GM12878 (cell line): ENCODE measurements around the gene PPM1E. TPM values are rescaled to one million over a fixed set of nuclear protein-coding genes. Genes with fewer than 3 reads are reported as not detected.

Experiments used
- ATAC-seq: fragments of 200-7000 bp; cut with Tn5 transposase; 3 replicates; pipeline ENCODE4 v1.9.1; 2020; ENCODE audit warnings: mild to moderate bottlenecking, moderate library complexity
- BruUV-seq: library from RNA; stranded (reverse); fragments of 400-500 nt; replicated peaks from 2 replicates; lab custom pipeline; 2021; lab: Mats Ljungman, UMichigan
- CTCF ChIA-PET: fragments of 300-600 bp; sonication (Branson Sonifier 250); formaldehyde crosslinking; extraction: SDS; loops from one replicate; lab custom pipeline; 2021; ENCODE audit warnings: inconsistent platforms; lab: Yijun Ruan, JAX
- POLR2A ChIA-PET: fragments of 350-600 bp; formaldehyde crosslinking; extraction: SDS; loops from one replicate; lab custom pipeline; 2021; ENCODE audit warnings: inconsistent platforms; lab: Charles Lee
- RAD21 ChIA-PET: fragments of 300-600 bp; sonication (Branson Sonifier 250); formaldehyde crosslinking; loops from one replicate; lab custom pipeline; 2023; ENCODE audit warnings: antibody characterized with exemption; ENCODE audit not compliant: unreplicated experiment; lab: Charles Lee
- SMC1A ChIA-PET: fragments of 300-600 bp; sonication (Branson Sonifier 250); formaldehyde crosslinking; loops from one replicate; lab custom pipeline; 2023; ENCODE audit not compliant: unreplicated experiment, uncharacterized antibody; lab: Charles Lee
- DNase-seq: peaks from one replicate; pipeline ENCODE4 v3.0.0-alpha.2; 2011; ENCODE audit warnings: low read depth, low spot score
- FAIRE-seq: peaks from 3 replicates; lab custom pipeline; 2011; peaks lifted over from hg19 to GRCh38; lab: Jason Lieb, UNC
- H2AFZ ChIP-seq: 2 replicates; pipeline ENCODE4 v1.6.0; 2011; ENCODE audit warnings: low read depth, low read length, control low read depth; ENCODE audit not compliant: control insufficient read depth
- H3K27ac ChIP-seq: 2 replicates; pipeline ENCODE4 v1.5.1; 2011; ENCODE audit warnings: control low read depth; ENCODE audit not compliant: control insufficient read depth, insufficient read depth
- H3K27me3 ChIP-seq, 2 experiments: replicated peaks in 1 of 2; 2 replicates each; pipeline versions ENCODE4 v1.6.0 to v1.6.1; 2011; ENCODE audit warnings: low read length in 1 of 2; ENCODE audit not compliant: control insufficient read depth in 2 of 2, insufficient read depth in 2 of 2
- H3K36me3 ChIP-seq, 2 experiments: 2 replicates each; pipeline ENCODE4 v1.5.1; 2011; ENCODE audit warnings: low read length in 1 of 2; ENCODE audit not compliant: control insufficient read depth in 2 of 2, insufficient read depth in 2 of 2
- H3K4me1 ChIP-seq: 2 replicates; pipeline ENCODE4 v1.6.1; 2011; ENCODE audit warnings: mild to moderate bottlenecking, low read length, moderate library complexity, mixed read lengths; ENCODE audit not compliant: control insufficient read depth, insufficient read depth
- H3K4me2 ChIP-seq: 2 replicates; pipeline ENCODE4 v1.6.0; 2011; ENCODE audit warnings: control low read depth; ENCODE audit not compliant: control insufficient read depth, insufficient read depth
- H3K4me3 ChIP-seq: fragments of 200-600 bp; sonication (generic); 2 replicates; pipeline ENCODE4 v1.5.1; 2016
- H3K79me2 ChIP-seq: 2 replicates; pipeline ENCODE4 v1.6.0; 2011; ENCODE audit warnings: low read length; ENCODE audit not compliant: control insufficient read depth, insufficient read depth
- H3K9ac ChIP-seq: 2 replicates; pipeline ENCODE4 v1.8.0; 2011; ENCODE audit warnings: low read length, control low read depth, mixed read lengths; ENCODE audit not compliant: control insufficient read depth, insufficient read depth
- H3K9me3 ChIP-seq: replicated peaks from 3 replicates; pipeline ENCODE4 v1.5.1; 2011; ENCODE audit warnings: mild to moderate bottlenecking, low read length; ENCODE audit not compliant: control insufficient read depth, insufficient read depth
- H4K20me1 ChIP-seq: 2 replicates; pipeline ENCODE4 v1.6.0; 2011; ENCODE audit not compliant: control insufficient read depth, insufficient read depth
- CEBPB ChIP-seq, 2 experiments: fragments of 150-350 bp in 1 of 2; IDR thresholded peaks; 2 replicates each; pipeline ENCODE4 v1.6.1; 2012 to 2014; ENCODE audit warnings: low read depth in 2 of 2, low read length in 2 of 2, borderline replicate concordance in 1 of 2, inconsistent platforms in 1 of 2
- ESRRA ChIP-seq: IDR thresholded peaks from 2 replicates; pipeline ENCODE4 v1.6.1; 2012; ENCODE audit warnings: mild to moderate bottlenecking, low read length, improper control_type of control experiment
- HDGF ChIP-seq: fragments of 450-650 bp; IDR thresholded peaks from 2 replicates; pipeline ENCODE4 v1.6.1; 2016; ENCODE audit warnings: antibody characterized with exemption
- IKZF2 ChIP-seq, 2 experiments: fragments of 450-650 bp; IDR thresholded peaks; 2 replicates each; pipeline ENCODE4 v1.6.1; 2017; ENCODE audit warnings: mild to moderate bottlenecking in 2 of 2, moderate library complexity in 2 of 2
- MEF2B ChIP-seq: fragments of 450-650 bp; IDR thresholded peaks from 2 replicates; pipeline ENCODE4 v1.6.1; 2018; ENCODE audit warnings: mild to moderate bottlenecking, moderate library complexity; ENCODE audit not compliant: partially characterized antibody, poor library complexity, severe bottlenecking
- NFYA ChIP-seq: IDR thresholded peaks from 2 replicates; pipeline ENCODE4 v1.6.1; 2011; ENCODE audit warnings: low read depth, mild to moderate bottlenecking, low read length, improper control_type of control experiment, borderline replicate concordance
- POLR2AphosphoS5 ChIP-seq: IDR thresholded peaks from 2 replicates; pipeline ENCODE4 v1.6.1; 2011; ENCODE audit warnings: mild to moderate bottlenecking, low read length, inconsistent platforms
- RBBP5 ChIP-seq: fragments of 200-600 bp; sonication (generic); conservative IDR thresholded peaks from 2 replicates; pipeline ENCODE4 v1.6.1; 2016
- SREBF2 ChIP-seq: IDR thresholded peaks from 2 replicates; pipeline ENCODE4 v1.6.1; 2012; ENCODE audit warnings: mild to moderate bottlenecking, low read length
- SUPT20H ChIP-seq: IDR thresholded peaks from 2 replicates; pipeline ENCODE4 v1.6.1; 2011; ENCODE audit warnings: low read depth, mild to moderate bottlenecking, low read length, moderate library complexity, borderline replicate concordance; ENCODE audit not compliant: control insufficient read depth
- TCF12 ChIP-seq: IDR thresholded peaks from 2 replicates; pipeline ENCODE4 v1.6.1; 2011; ENCODE audit warnings: low read depth, mild to moderate bottlenecking, low read length
- ZNF384 ChIP-seq: IDR thresholded peaks from 2 replicates; pipeline ENCODE4 v1.6.1; 2012; ENCODE audit warnings: low read depth, mild to moderate bottlenecking, low read length, improper control_type of control experiment, borderline replicate concordance
- ZNF622 ChIP-seq: fragments of 450-650 bp; IDR thresholded peaks from 2 replicates; pipeline ENCODE4 v1.6.1; 2017; ENCODE audit warnings: mild to moderate bottlenecking, inconsistent platforms
- WGBS: methylation state at CpG from one replicate; pipeline ENCODE4 v1.1.6; 2016; ENCODE audit warnings: low lambda C conversion rate; ENCODE audit not compliant: insufficient replicate concordance, insufficient coverage; ENCODE audit errors: missing lambda C conversion rate; 5-methylcytosine and 5-hydroxymethylcytosine counted together
- in situ Hi-C: fragments of 300-500 bp; cut with MboI; formaldehyde crosslinking; loops from 9 replicates; pipeline ENCODE4 v1.14.3; 2018; ENCODE audit warnings: mixed read lengths
- intact Hi-C: fragments of 100-400 bp; cut with micrococcal nuclease; formaldehyde crosslinking; loops from one replicate; pipeline ENCODE4 v1.14.2; 2022; ENCODE audit not compliant: unreplicated experiment
- polyA plus RNA-seq, 11 experiments: library from polyadenylated mRNA; depleted of rRNA in 4 of 11; unstranded in 6 of 11; stranded (reverse) in 5 of 11; fragments of >200 nt; fragmentation: Nextera tagmentation in 4 of 11; fragmentation: Illumina TruSeq in 1 of 11; extraction: Ambion mirVana in 4 of 11; extraction: Trizol in 1 of 11; gene quantifications; 1 replicate in 1 of 11; 2 replicates in 10 of 11; pipeline versions ENCODE4 v1.2.1 to v1.2.3, GENCODE V29; 2011 to 2016; ENCODE audit warnings: inconsistent platforms in 2 of 11, missing spikeins in 2 of 11, low read depth in 1 of 11
- total RNA-seq, 4 experiments: library from RNA; depleted of rRNA in 3 of 4; stranded (reverse); fragments of >200 nt in 3 of 4; fragmentation: Illumina TruSeq in 1 of 4; extraction: Trizol in 1 of 4; gene quantifications; 2 replicates each; pipeline versions ENCODE4 v1.2.1 to v1.2.3, GENCODE V29; 2013 to 2021
- TF ChIP-seq, protein P1 (sequence below): IDR thresholded peaks from 2 replicates; pipeline ENCODE4 v1.6.1; 2012; ENCODE audit warnings: low read length, inconsistent platforms
- TF ChIP-seq, protein P2 (sequence below): IDR thresholded peaks from 2 replicates; pipeline ENCODE4 v1.6.1; 2012; ENCODE audit warnings: improper control_type of control experiment, low read depth, low read length; ENCODE audit not compliant: insufficient replicate concordance
- TF ChIP-seq, protein P3 (sequence below): fragments of 450-650 bp; IDR thresholded peaks from 2 replicates; pipeline ENCODE4 v1.6.1; 2016; ENCODE audit warnings: mild to moderate bottlenecking

The PPM1E gene
- total and polyA plus RNA-seq, 10 of the 15 experiments (the other 5 are each of a cell fraction or from before 2014, with no cell fraction given), result 0.07 to 0.28 (median 0.16) TPM

DNA sequence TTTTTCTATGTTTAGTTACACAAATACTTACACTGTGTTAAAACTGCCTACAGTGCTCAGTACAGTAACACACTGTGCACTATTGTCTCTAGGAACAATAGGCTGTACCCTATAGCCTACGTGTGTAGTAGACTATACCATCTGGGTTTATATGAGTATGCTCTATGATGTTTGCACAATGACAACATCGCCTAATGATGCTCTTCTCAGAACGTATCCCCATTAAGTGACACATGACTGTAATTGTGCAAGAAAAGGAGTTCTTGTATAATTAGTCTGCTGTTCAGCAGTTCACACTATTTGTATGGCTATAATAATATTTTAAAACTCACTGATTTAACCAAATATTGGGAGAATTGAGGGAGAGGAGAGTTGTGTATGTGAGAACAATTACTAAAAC is 177.3 kb downstream of the PPM1E start:
- H3K79me2 ChIP-seq, result no peaks in the 10 kb centered on the region
- DNase-seq (no peak), ATAC-seq (no peak), FAIRE-seq (no peak)
- H3K9ac ChIP-seq, result no peak overlapping the region
- H3K4me1 ChIP-seq, result no peaks in the 10 kb centered on the region
- no peak overlapping the region for H3K27ac ChIP-seq
- 30% methylated on average over 3 of the region's 3 CpGs for WGBS
- in situ Hi-C loops (no loop called here), intact Hi-C loops (no loop called here)
- ChIA-PET CTCF (no interaction called here), POLR2A (no interaction called here), SMC1A (no interaction called here), RAD21 (no interaction called here)
- H2AFZ ChIP-seq, result no peak overlapping the region
- H3K4me3 ChIP-seq, result no peak overlapping the region
- H3K4me2 ChIP-seq, result no peak overlapping the region
- H3K9me3 ChIP-seq, result no peaks in the 10 kb centered on the region
- TF ChIP-seq MEF2B, result no peak
- no peak for TF ChIP-seq SUPT20H
- no peak for TF ChIP-seq ESRRA
- TF ChIP-seq, protein P1, sequence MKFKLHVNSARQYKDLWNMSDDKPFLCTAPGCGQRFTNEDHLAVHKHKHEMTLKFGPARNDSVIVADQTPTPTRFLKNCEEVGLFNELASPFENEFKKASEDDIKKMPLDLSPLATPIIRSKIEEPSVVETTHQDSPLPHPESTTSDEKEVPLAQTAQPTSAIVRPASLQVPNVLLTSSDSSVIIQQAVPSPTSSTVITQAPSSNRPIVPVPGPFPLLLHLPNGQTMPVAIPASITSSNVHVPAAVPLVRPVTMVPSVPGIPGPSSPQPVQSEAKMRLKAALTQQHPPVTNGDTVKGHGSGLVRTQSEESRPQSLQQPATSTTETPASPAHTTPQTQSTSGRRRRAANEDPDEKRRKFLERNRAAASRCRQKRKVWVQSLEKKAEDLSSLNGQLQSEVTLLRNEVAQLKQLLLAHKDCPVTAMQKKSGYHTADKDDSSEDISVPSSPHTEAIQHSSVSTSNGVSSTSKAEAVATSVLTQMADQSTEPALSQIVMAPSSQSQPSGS, result no peak
- no peak for TF ChIP-seq POLR2AphosphoS5
- no peak for TF ChIP-seq IKZF2 (IDR thresholded peaks at IDR 0.05)
- TF ChIP-seq, protein P2, sequence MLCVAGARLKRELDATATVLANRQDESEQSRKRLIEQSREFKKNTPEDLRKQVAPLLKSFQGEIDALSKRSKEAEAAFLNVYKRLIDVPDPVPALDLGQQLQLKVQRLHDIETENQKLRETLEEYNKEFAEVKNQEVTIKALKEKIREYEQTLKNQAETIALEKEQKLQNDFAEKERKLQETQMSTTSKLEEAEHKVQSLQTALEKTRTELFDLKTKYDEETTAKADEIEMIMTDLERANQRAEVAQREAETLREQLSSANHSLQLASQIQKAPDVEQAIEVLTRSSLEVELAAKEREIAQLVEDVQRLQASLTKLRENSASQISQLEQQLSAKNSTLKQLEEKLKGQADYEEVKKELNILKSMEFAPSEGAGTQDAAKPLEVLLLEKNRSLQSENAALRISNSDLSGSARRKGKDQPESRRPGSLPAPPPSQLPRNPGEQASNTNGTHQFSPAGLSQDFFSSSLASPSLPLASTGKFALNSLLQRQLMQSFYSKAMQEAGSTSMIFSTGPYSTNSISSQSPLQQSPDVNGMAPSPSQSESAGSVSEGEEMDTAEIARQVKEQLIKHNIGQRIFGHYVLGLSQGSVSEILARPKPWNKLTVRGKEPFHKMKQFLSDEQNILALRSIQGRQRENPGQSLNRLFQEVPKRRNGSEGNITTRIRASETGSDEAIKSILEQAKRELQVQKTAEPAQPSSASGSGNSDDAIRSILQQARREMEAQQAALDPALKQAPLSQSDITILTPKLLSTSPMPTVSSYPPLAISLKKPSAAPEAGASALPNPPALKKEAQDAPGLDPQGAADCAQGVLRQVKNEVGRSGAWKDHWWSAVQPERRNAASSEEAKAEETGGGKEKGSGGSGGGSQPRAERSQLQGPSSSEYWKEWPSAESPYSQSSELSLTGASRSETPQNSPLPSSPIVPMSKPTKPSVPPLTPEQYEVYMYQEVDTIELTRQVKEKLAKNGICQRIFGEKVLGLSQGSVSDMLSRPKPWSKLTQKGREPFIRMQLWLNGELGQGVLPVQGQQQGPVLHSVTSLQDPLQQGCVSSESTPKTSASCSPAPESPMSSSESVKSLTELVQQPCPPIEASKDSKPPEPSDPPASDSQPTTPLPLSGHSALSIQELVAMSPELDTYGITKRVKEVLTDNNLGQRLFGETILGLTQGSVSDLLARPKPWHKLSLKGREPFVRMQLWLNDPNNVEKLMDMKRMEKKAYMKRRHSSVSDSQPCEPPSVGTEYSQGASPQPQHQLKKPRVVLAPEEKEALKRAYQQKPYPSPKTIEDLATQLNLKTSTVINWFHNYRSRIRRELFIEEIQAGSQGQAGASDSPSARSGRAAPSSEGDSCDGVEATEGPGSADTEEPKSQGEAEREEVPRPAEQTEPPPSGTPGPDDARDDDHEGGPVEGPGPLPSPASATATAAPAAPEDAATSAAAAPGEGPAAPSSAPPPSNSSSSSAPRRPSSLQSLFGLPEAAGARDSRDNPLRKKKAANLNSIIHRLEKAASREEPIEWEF, result no peak
- TF ChIP-seq HDGF, result no peak
- TF ChIP-seq CEBPB (IDR thresholded peaks at IDR 0.05; ENCODE audit: borderline replicate concordance in 1 of 2, low read depth in 2 of 2, low read length in 2 of 2), result no peak
- no peak for TF ChIP-seq ZNF384
- TF ChIP-seq NFYA, result no peak
- no peak for TF ChIP-seq RBBP5
- no peak for TF ChIP-seq SREBF2
- no peak for TF ChIP-seq ZNF622
- TF ChIP-seq TCF12, result no peak
- TF ChIP-seq, protein P3, sequence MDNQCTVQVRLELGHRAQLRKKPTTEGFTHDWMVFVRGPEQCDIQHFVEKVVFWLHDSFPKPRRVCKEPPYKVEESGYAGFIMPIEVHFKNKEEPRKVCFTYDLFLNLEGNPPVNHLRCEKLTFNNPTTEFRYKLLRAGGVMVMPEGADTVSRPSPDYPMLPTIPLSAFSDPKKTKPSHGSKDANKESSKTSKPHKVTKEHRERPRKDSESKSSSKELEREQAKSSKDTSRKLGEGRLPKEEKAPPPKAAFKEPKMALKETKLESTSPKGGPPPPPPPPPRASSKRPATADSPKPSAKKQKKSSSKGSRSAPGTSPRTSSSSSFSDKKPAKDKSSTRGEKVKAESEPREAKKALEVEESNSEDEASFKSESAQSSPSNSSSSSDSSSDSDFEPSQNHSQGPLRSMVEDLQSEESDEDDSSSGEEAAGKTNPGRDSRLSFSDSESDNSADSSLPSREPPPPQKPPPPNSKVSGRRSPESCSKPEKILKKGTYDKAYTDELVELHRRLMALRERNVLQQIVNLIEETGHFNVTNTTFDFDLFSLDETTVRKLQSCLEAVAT, result no peak
- no peaks in the 10 kb centered on the region for H3K36me3 ChIP-seq
- H4K20me1 ChIP-seq, result no peaks in the 10 kb centered on the region
- no peaks in the 10 kb centered on the region for H3K27me3 ChIP-seq
- no TSS peak for BruUV-seq
